ENCODE measurements around the gene KLHL41.
"Not testable (repeated sequence)": the region's sequence is repeated elsewhere in the genome, so short reads cannot be mapped to it uniquely, and the experiment has no call there.

Gene KLHL41

GRCh38 chr2:169485650-169486138, 23.8 kb upstream of the KLHL41 start:
- Mint-ChIP-seq H3K9me3 (no peaks in the 10 kb centered on the region), H3K27ac (no peak overlapping the region), H3K4me1 (ENCODE audit: low read depth) (no peaks in the 10 kb centered on the region), H3K36me3 (ENCODE audit: low read depth) (no peaks in the 10 kb centered on the region), H3K4me3 (no peak overlapping the region), H3K27me3 (no peaks in the 10 kb centered on the region)
- intact Hi-C loops (cut with micrococcal nuclease), result no loop called here

- Mint-ChIP-seq H3K36me3 (ENCODE audit: low read depth) (no peaks in the 10 kb centered on the region), H3K4me1 (ENCODE audit: low read depth) (no peaks in the 10 kb centered on the region), H3K9me3 (no peaks in the 10 kb centered on the region), H3K4me3 (no peak overlapping the region), H3K27me3 (no peaks in the 10 kb centered on the region), H3K27ac (no peak overlapping the region)
- intact Hi-C loops (cut with micrococcal nuclease), result no loop called here
These were observed 23.0 kb upstream of the KLHL41 start for GRCh38 chr2:169486487-169486886.

DNA sequence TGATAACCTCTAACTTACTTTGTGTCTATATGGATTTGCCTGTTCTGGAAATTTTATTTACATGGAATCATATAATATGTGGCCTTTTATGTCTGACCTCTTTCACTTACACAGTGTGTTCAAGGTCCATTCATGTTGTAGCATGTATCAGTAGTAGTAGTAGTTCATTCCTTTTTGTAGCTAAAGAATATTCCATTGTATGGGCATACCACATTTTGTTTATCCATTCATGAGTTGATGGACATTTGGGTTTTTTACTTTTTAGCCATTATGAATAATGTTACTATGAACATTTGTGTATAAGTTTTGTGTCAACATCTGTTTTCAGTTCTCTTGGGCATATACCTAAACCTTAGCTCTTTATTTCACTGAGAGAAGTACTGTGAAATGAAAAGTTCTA, 18.7 kb upstream of the KLHL41 start:
- H3K36me3 Mint-ChIP-seq (ENCODE audit: low read depth), result no peaks in the 10 kb centered on the region
- no peaks in the 10 kb centered on the region for H3K9me3 Mint-ChIP-seq
- H3K4me3 Mint-ChIP-seq, result no peak overlapping the region
- no peaks in the 10 kb centered on the region for H3K27me3 Mint-ChIP-seq
- no peak overlapping the region for H3K27ac Mint-ChIP-seq
- intact Hi-C loops (cut with micrococcal nuclease), result no loop called here
- H3K4me1 Mint-ChIP-seq (ENCODE audit: low read depth), result no peaks in the 10 kb centered on the region

DNA sequence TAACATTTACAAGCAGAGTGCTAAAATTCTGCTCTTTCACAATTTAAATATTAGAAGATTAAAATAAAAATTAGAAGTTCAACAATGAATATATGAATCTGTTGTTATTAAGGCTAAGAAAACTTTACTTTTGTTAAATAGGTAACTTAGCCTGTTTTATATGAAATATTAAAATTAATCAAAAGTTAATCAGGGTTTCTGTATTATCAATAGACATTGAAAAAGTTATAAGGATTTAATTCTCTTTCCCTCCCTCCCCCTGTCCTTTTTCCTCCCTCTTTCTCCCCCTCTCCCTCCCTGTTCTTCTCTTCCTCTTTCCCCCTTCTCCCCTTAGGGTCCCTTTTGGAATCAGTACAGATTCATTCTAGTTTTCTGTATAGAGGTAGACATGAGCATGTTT, 18.1 kb upstream of the KLHL41 start:
- Mint-ChIP-seq H3K4me1 (ENCODE audit: low read depth) (no peaks in the 10 kb centered on the region), H3K9me3 (no peaks in the 10 kb centered on the region), H3K4me3 (no peak overlapping the region), H3K27me3 (no peaks in the 10 kb centered on the region), H3K27ac (no peak overlapping the region), H3K36me3 (ENCODE audit: low read depth) (no peaks in the 10 kb centered on the region)
- intact Hi-C loops (cut with micrococcal nuclease), result no loop called here

GRCh38 chr2:169493360-169493759, 16.1 kb upstream of the KLHL41 start:
- Mint-ChIP-seq H3K27me3 (no peaks in the 10 kb centered on the region), H3K36me3 (ENCODE audit: low read depth) (no peaks in the 10 kb centered on the region), H3K9me3 (no peaks in the 10 kb centered on the region), H3K4me1 (ENCODE audit: low read depth) (no peaks in the 10 kb centered on the region), H3K27ac (no peak overlapping the region), H3K4me3 (no peak overlapping the region)
- intact Hi-C loops (cut with micrococcal nuclease), result no loop called here

- H3K27ac Mint-ChIP-seq, result no peak overlapping the region
- H3K4me1 Mint-ChIP-seq (ENCODE audit: low read depth), result no peaks in the 10 kb centered on the region
- no peaks in the 10 kb centered on the region for H3K36me3 Mint-ChIP-seq (ENCODE audit: low read depth)
- intact Hi-C loops (cut with micrococcal nuclease), result no loop called here
- no peak overlapping the region for H3K4me3 Mint-ChIP-seq
- no peaks in the 10 kb centered on the region for H3K27me3 Mint-ChIP-seq
- H3K9me3 Mint-ChIP-seq, result no peaks in the 10 kb centered on the region
These were observed 14.1 kb upstream of the KLHL41 start for GRCh38 chr2:169495310-169495928.

- H3K27ac Mint-ChIP-seq, result no peak overlapping the region
- no peaks in the 10 kb centered on the region for H3K27me3 Mint-ChIP-seq
- H3K4me1 Mint-ChIP-seq (ENCODE audit: low read depth), result no peaks in the 10 kb centered on the region
- no peak overlapping the region for H3K4me3 Mint-ChIP-seq
- intact Hi-C loops (cut with micrococcal nuclease), result no loop called here
- peaks cover 10% of the 10 kb centered on the region for H3K36me3 Mint-ChIP-seq (ENCODE audit: low read depth)
- H3K9me3 Mint-ChIP-seq, result no peaks in the 10 kb centered on the region
These were observed 4.9 kb upstream of the KLHL41 start for GRCh38 chr2:169504651-169505050.

- H3K27ac Mint-ChIP-seq, result no peak overlapping the region
These were observed 1.8 kb upstream of the KLHL41 start for GRCh38 chr2:169507698-169508097.

DNA sequence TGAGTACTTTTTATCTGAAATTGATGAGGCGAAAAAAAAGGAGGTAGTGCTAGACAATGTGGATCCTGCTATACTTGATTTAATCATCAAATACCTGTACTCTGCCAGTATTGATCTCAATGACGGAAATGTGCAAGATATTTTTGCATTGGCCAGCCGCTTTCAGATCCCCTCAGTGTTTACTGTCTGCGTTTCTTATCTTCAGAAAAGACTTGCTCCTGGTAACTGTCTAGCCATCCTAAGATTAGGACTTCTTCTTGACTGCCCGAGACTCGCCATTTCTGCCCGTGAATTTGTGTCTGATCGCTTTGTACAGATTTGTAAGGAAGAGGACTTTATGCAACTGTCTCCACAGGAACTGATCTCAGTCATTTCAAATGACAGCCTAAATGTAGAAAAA, 453 bp downstream of the KLHL41 start:
- Mint-ChIP-seq H3K27me3 (no peaks in the 10 kb centered on the region), H3K4me3 (no peak overlapping the region), H3K27ac (no peak overlapping the region), H3K9me3 (no peaks in the 10 kb centered on the region), H3K36me3 (ENCODE audit: low read depth) (peaks cover 7% of the 10 kb centered on the region), H3K4me1 (ENCODE audit: low read depth) (no peaks in the 10 kb centered on the region)
- intact Hi-C loops (cut with micrococcal nuclease), result no loop called here

More at GRCh38 chr2:169507698-169508097, 1.8 kb upstream of the KLHL41 start:
- Mint-ChIP-seq H3K9me3 (no peaks in the 10 kb centered on the region), H3K36me3 (ENCODE audit: low read depth) (peaks cover 10% of the 10 kb centered on the region), H3K27me3 (no peaks in the 10 kb centered on the region), H3K4me3 (no peak overlapping the region), H3K4me1 (ENCODE audit: low read depth) (no peaks in the 10 kb centered on the region)
- intact Hi-C loops (cut with micrococcal nuclease), result no loop called here

- H3K27me3 Mint-ChIP-seq, result no peaks in the 10 kb centered on the region
- no peak overlapping the region for H3K4me3 Mint-ChIP-seq
- peaks cover 2% of the 10 kb centered on the region for H3K36me3 Mint-ChIP-seq (ENCODE audit: low read depth)
- intact Hi-C loops (cut with micrococcal nuclease), result no loop called here
- H3K4me1 Mint-ChIP-seq (ENCODE audit: low read depth), result no peaks in the 10 kb centered on the region
- no peaks in the 10 kb centered on the region for H3K9me3 Mint-ChIP-seq
- no peak overlapping the region for H3K27ac Mint-ChIP-seq
These were observed 994 bp downstream of the KLHL41 start for GRCh38 chr2:169510496-169510895.

GRCh38 chr2:169511818-169512217, 2.3 kb downstream of the KLHL41 start:
- Mint-ChIP-seq H3K27ac (no peak overlapping the region), H3K27me3 (no peaks in the 10 kb centered on the region)

GRCh38 chr2:169512525-169512924, 3.0 kb downstream of the KLHL41 start:
- Mint-ChIP-seq H3K4me1 (ENCODE audit: low read depth) (no peaks in the 10 kb centered on the region), H3K27ac (no peak overlapping the region), H3K9me3 (no peaks in the 10 kb centered on the region), H3K27me3 (no peaks in the 10 kb centered on the region), H3K4me3 (no peak overlapping the region), H3K36me3 (ENCODE audit: low read depth) (no peaks in the 10 kb centered on the region)
- intact Hi-C loops (cut with micrococcal nuclease), result no loop called here

More at GRCh38 chr2:169511818-169512217, 2.3 kb downstream of the KLHL41 start:
- Mint-ChIP-seq H3K4me3 (no peak overlapping the region), H3K9me3 (no peaks in the 10 kb centered on the region), H3K4me1 (ENCODE audit: low read depth) (no peaks in the 10 kb centered on the region), H3K36me3 (ENCODE audit: low read depth) (no peaks in the 10 kb centered on the region)
- intact Hi-C loops (cut with micrococcal nuclease), result no loop called here

DNA sequence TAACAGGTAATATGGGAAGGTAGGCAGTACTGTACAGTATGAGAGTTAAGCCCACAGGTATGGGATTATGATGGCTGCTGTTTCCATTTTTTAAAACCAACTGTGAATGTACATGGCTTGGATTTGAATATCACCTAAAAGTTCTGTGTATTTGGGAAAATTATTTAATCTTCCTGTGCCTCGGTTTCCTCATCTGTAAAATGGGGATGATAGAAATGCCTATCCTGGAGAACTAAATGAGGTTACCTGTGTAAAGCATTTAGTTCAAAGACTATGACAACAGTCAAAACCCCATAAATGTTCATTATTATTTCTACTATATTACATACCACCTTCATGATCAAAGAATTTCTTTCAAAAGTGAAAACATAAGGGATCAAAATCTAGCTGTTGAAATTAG, 3.6 kb downstream of the KLHL41 start:
- intact Hi-C loops (cut with micrococcal nuclease), result no loop called here
- H3K4me1 Mint-ChIP-seq (ENCODE audit: low read depth), result no peaks in the 10 kb centered on the region
- no peaks in the 10 kb centered on the region for H3K9me3 Mint-ChIP-seq
- H3K4me3 Mint-ChIP-seq, result no peak overlapping the region
- no peaks in the 10 kb centered on the region for H3K36me3 Mint-ChIP-seq (ENCODE audit: low read depth)
- H3K27me3 Mint-ChIP-seq, result no peaks in the 10 kb centered on the region
- H3K27ac Mint-ChIP-seq, result no peak overlapping the region

DNA sequence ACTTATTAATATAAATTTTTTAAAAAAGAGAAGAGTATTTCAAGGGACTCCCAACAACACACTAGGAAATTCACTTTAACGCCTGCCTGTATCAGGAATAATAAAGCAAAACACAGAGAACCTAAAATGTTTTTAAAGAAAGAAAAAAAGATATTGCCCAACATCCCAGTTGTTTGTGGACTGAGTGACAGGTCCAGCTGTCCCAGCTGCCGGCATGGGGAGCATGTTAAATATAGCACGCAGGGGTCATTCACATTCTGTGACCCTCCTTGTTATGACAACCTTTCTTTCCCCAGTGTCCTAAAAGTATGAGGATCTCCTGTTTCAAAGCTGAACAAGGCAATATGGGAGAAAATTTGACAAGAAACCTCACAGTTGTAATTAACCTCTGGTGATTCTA, 4.4 kb downstream of the KLHL41 start:
- H3K27ac Mint-ChIP-seq, result no peak overlapping the region
- H3K4me3 Mint-ChIP-seq, result no peak overlapping the region
- no peaks in the 10 kb centered on the region for H3K27me3 Mint-ChIP-seq
- no peaks in the 10 kb centered on the region for H3K9me3 Mint-ChIP-seq
- H3K4me1 Mint-ChIP-seq (ENCODE audit: low read depth), result no peaks in the 10 kb centered on the region
- intact Hi-C loops (cut with micrococcal nuclease), result no loop called here
- H3K36me3 Mint-ChIP-seq (ENCODE audit: low read depth), result no peaks in the 10 kb centered on the region

- H3K27ac Mint-ChIP-seq; H3K9me3 Mint-ChIP-seq; H3K27me3 Mint-ChIP-seq; H3K4me1 Mint-ChIP-seq (ENCODE audit: low read depth); H3K4me3 Mint-ChIP-seq; H3K36me3 Mint-ChIP-seq (ENCODE audit: low read depth); intact Hi-C loops (cut with micrococcal nuclease): not testable (repeated sequence)
These were observed 5.3 kb downstream of the KLHL41 start for GRCh38 chr2:169514758-169515157.

Data from dendritic cell treated with granulocyte-macrophage colony-stimulating factor and Interleukin-4, amounts not matched to agents 40 ng/mL and 50 ng/mL, for 4 days (primary cell).